Heart right ventricle (tissue), 16 donors: ENCODE results near the gene KRTAP12-3. TPM values are rescaled to one million over a fixed set of nuclear protein-coding genes. Genes with fewer than 3 reads are reported as not detected.

Source experiments
- ATAC-seq, 8 donors: fragments of 200-7000 bp; cut with Tn5 transposase; one replicate each; pipeline ENCODE4 v1.9.1; 2020; ENCODE audit warnings: mild to moderate bottlenecking in 8 of 8, moderate library complexity in 8 of 8, moderate number of reproducible peaks in 1 of 8
- DNase-seq, 2 donors: peaks; one replicate each; pipeline ENCODE4 v3.0.0-alpha.2; 2020
- H3K27ac ChIP-seq, 10 donors: fragments of 200-600 bp; sonication (generic) in 2 of 10; one replicate each; pipeline versions ENCODE4 v1.5.0 to v1.8.0; 2020 to 2022; ENCODE audit warnings: mild to moderate bottlenecking in 3 of 10
- H3K27me3 ChIP-seq, 7 donors: fragments of 200-600 bp; one replicate each; pipeline ENCODE4 v1.8.0; 2021 to 2022; ENCODE audit warnings: mild to moderate bottlenecking in 2 of 7
- H3K36me3 ChIP-seq, 9 donors: fragments of 200-600 bp; sonication (generic) in 1 of 9; one replicate each; pipeline versions ENCODE4 v1.5.0 to v1.8.0; 2020 to 2022; ENCODE audit warnings: mild to moderate bottlenecking in 2 of 9
- H3K4me1 ChIP-seq, 9 donors: fragments of 200-600 bp; sonication (generic) in 1 of 9; one replicate each; pipeline versions ENCODE4 v1.5.0 to v1.8.0; 2020 to 2022; ENCODE audit warnings: mild to moderate bottlenecking in 4 of 9
- H3K4me3 ChIP-seq, 10 donors: fragments of 200-600 bp; sonication (generic) in 2 of 10; one replicate each; pipeline versions ENCODE4 v1.5.0 to v1.8.0; 2020 to 2022; ENCODE audit warnings: mild to moderate bottlenecking in 7 of 10, moderate library complexity in 2 of 10
- H3K9me3 ChIP-seq, 11 donors: fragments of 200-600 bp in 10 of 11; sonication (generic) in 2 of 11; one replicate each; pipeline versions ENCODE4 v1.5.0 to v1.8.0; 2013 to 2022; ENCODE audit warnings: mild to moderate bottlenecking in 2 of 11, control low read depth in 1 of 11, moderate library complexity in 1 of 11
- CTCF ChIP-seq, 9 donors: fragments of 200-600 bp; sonication (generic) in 2 of 9; IDR thresholded peaks; one replicate each; pipeline versions ENCODE4 v1.5.0 to v1.8.0; 2021 to 2022; ENCODE audit warnings: antibody characterized with exemption in 9 of 9, mild to moderate bottlenecking in 5 of 9, moderate library complexity in 1 of 9
- WGBS, 2 donors: extraction: QIAGEN DNeasy Blood & Tissue Kit; methylation state at CpG; one replicate each; pipeline ENCODE4 v1.1.7; 2013; ENCODE audit warnings: inconsistent platforms in 1 of 2; 5-methylcytosine and 5-hydroxymethylcytosine counted together
- intact Hi-C, 10 donors: fragments of 100-400 bp; cut with DNase I; formaldehyde crosslinking; loops; one replicate each; pipeline versions ENCODE4 v1.11.1 to v1.14.2; 2022
- polyA plus RNA-seq, 2 donors: library from polyadenylated mRNA; stranded (reverse); fragments of 200-250 nt; gene quantifications; one replicate each; pipeline ENCODE4 v1.2.3, GENCODE V29; 2013
- total RNA-seq, 10 donors: library from RNA; stranded (reverse); fragmentation: NEBNext Ultra II Directional in 3 of 10; extraction: Animal tissue kit (Norgen Biotek cat#: 25700) in 3 of 10; gene quantifications; one replicate each; pipeline versions ENCODE4 v1.2.1 to v1.2.4, GENCODE V29; 2021 to 2023
- donor health status: Arrhythmogenic right ventricular cardiomyopathy.
- donor health status: ischemic (EF 13 %, LVEDD 7.1; RV severe dilation, severe dysfunction).
- donor health status: healthy with polysubstance abuse.
- donor health status: DM: no; HTN: yes; CAD: no.
- donor health status: DM: no; HTN: no; CAD: no.
- donor health status: ischemic (EF 25% LVEDD 6.9; RV normal size, moderate dysfunction).
- donor health status: ischemic (EF 25% LVEDD 5.7; RV mildly dilated, moderate dysfunction).
- donor health status: healthy.
- donor health status: DM: yes; HTN: yes; CAD: no.
- donor health status: Ischemic cardiomyopathy.
- donor health status: ischemic (EF 35%, LVEDD 5.7; RV mildly dilated, moderate dysfunction).
- donor health status: nonischemic (EF 11% LVEDD 7.7; RV severe dilation, severe dysfunction).
- donor health status: DM: yes; HTN: yes; CAD: no.
- donor health status: PGD.
- donor health status: ischemic (EF 29% LVEDD 5.4; RV normal size, mild dysfunction).
- donor health status: nonischemic (EF 23%, LVEDD 6.1; RV moderate dilation, normal function).

KRTAP12-3 gene
- total and polyA plus RNA-seq, 12 donors = not detected

GRCh38 chr21:44612029-44612486 is 45.7 kb upstream of the KRTAP12-3 start, which contains the start of gene KRTAP10-8:
TSS of gene KRTAP10-8 (plus strand) at chr21:44612079. CDS start at chr21:44612101, 22 bp downstream.
- peaks cover 0 to 35% (median 5%) of the 10 kb centered on the region in 7 donors for H3K27me3 ChIP-seq
- no peak for TF ChIP-seq CTCF (IDR thresholded peaks at IDR 0.05)
- no peaks in the 10 kb centered on the region for H3K36me3 ChIP-seq
- WGBS, 2 donors = 89 to 90% methylated on average over 8 of the region's 8 CpGs
- H3K9me3 ChIP-seq = peaks cover 0 to 42% (median 14%) of the 10 kb centered on the region in 11 donors
- DNase-seq (no peak), ATAC-seq (peak in 1 of 8 donors; percentile 34)
- intact Hi-C loops = loop anchor here in 1 of 10 donors (10.0 kb wide), 1 partner anchor 133 kb away; no protein-coding TSS in a partner anchor
- no peak within 1 kb of the TSS for H3K27ac ChIP-seq
- H3K4me1 ChIP-seq = no peaks in the 10 kb centered on the region
- no peak within 1 kb of the TSS for H3K4me3 ChIP-seq

GRCh38 chr21:44612669-44613229 is 45.0 kb upstream of the KRTAP12-3 start:
- Histone ChIP-seq H3K36me3 (no peaks in the 10 kb centered on the region), H3K27ac (no peak overlapping the region), H3K27me3 (peaks cover 0 to 35% (median 5%) of the 10 kb centered on the region in 7 donors), H3K9me3 (peaks cover 0 to 42% (median 14%) of the 10 kb centered on the region in 11 donors), H3K4me3 (no peak overlapping the region), H3K4me1 (no peaks in the 10 kb centered on the region)
- TF ChIP-seq CTCF (IDR thresholded peaks at IDR 0.05) = no peak
- DNase-seq = peak in 1 of 2 donors; percentile 8
- intact Hi-C loops = loop anchor here in 1 of 10 donors (10.0 kb wide), 1 partner anchor 132 kb away; no protein-coding TSS in a partner anchor
- ATAC-seq = no peak
- WGBS, 2 donors = 86 to 88% methylated on average over 12 to 13 of the region's 13 CpGs

- Histone ChIP-seq H3K4me1 (peaks cover 0 to 2% (median 0%) of the 10 kb centered on the region in 9 donors), H3K27ac (no peak overlapping the region), H3K9me3 (peaks cover 0 to 35% (median 14%) of the 10 kb centered on the region in 11 donors), H3K36me3 (no peaks in the 10 kb centered on the region), H3K4me3 (no peak overlapping the region), H3K27me3 (peaks cover 0 to 35% (median 5%) of the 10 kb centered on the region in 7 donors)
- intact Hi-C loops = loop anchor here in 1 of 10 donors (10.0 kb wide), 1 partner anchor 131 kb away; no protein-coding TSS in a partner anchor
- TF ChIP-seq CTCF (IDR thresholded peaks at IDR 0.05) = no peak
- no peak for DNase-seq
- ATAC-seq = no peak
- WGBS, 2 donors = 87 to 89% methylated on average over 26 of the region's 26 CpGs
Observed at GRCh38 chr21:44613386-44614155, 44.2 kb upstream of the KRTAP12-3 start.

- intact Hi-C loops = loop anchor here in 1 of 10 donors (10.0 kb wide), 1 partner anchor 131 kb away; no protein-coding TSS in a partner anchor
- TF ChIP-seq CTCF (IDR thresholded peaks at IDR 0.05) = no peak
- 80 to 81% methylated on average over 20 of the region's 20 CpGs for WGBS, 2 donors
- Histone ChIP-seq H3K27me3 (peaks cover 0 to 35% (median 5%) of the 10 kb centered on the region in 7 donors), H3K4me1 (peaks cover 0 to 6% (median 0%) of the 10 kb centered on the region in 9 donors), H3K36me3 (no peaks in the 10 kb centered on the region), H3K27ac (no peak overlapping the region), H3K9me3 (peaks cover 0 to 30% (median 11%) of the 10 kb centered on the region in 11 donors), H3K4me3 (no peak overlapping the region)
- DNase-seq (no peak), ATAC-seq (no peak)
Observed at GRCh38 chr21:44614161-44614631, 43.5 kb upstream of the KRTAP12-3 start.
